HEK293 (cell line): ENCODE results near the gene GTPBP6.

ENCODE experiments used
- PATZ1 ChIP-seq: fragments of 450-650 bp; formaldehyde crosslinking; IDR thresholded peaks from 2 replicates; pipeline ENCODE4 v1.5.1; 2016; ENCODE audit warnings: missing biosample characterization, missing genetic modification characterization
- ZFP3 ChIP-seq: fragments of 450-650 bp; formaldehyde crosslinking; IDR thresholded peaks from 2 replicates; pipeline ENCODE4 v1.5.1; 2016; ENCODE audit warnings: low read depth, missing biosample characterization, missing genetic modification characterization
- TF ChIP-seq, protein P1 (sequence below): fragments of 450-650 bp; formaldehyde crosslinking; IDR thresholded peaks from 2 replicates; pipeline ENCODE4 v1.5.1; 2016; ENCODE audit warnings: missing biosample characterization, missing genetic modification characterization

GRCh38 chrX:270848-271367, 47.7 kb downstream of the GTPBP6 start:
- TF ChIP-seq, protein P1, sequence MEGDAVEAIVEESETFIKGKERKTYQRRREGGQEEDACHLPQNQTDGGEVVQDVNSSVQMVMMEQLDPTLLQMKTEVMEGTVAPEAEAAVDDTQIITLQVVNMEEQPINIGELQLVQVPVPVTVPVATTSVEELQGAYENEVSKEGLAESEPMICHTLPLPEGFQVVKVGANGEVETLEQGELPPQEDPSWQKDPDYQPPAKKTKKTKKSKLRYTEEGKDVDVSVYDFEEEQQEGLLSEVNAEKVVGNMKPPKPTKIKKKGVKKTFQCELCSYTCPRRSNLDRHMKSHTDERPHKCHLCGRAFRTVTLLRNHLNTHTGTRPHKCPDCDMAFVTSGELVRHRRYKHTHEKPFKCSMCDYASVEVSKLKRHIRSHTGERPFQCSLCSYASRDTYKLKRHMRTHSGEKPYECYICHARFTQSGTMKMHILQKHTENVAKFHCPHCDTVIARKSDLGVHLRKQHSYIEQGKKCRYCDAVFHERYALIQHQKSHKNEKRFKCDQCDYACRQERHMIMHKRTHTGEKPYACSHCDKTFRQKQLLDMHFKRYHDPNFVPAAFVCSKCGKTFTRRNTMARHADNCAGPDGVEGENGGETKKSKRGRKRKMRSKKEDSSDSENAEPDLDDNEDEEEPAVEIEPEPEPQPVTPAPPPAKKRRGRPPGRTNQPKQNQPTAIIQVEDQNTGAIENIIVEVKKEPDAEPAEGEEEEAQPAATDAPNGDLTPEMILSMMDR (tag by site-specific recombination) = no peak
- TF ChIP-seq ZFP3 (no peak), PATZ1 (tag by site-specific recombination) (no peak)
